Inferior parietal cortex (tissue), 1 donor: Measurements from ENCODE around the gene GPR33.
"Not testable (repeated sequence)": the region's sequence is repeated elsewhere in the genome, so short reads cannot be mapped to it uniquely, and the experiment has no call there.

Source experiments
- DNase-seq: peaks from one replicate; pipeline ENCODE4 v3.0.0-alpha.2; 2016; ENCODE audit errors: extremely low spot score

Gene GPR33

GRCh38 chr14:31461545-31461944 is 26.3 kb downstream of the GPR33 start:
- DNase-seq: no peak

- DNase-seq: peak; percentile 68
These were observed 29.9 kb downstream of the GPR33 start for GRCh38 chr14:31457665-31458659.

- peak; percentile 99 for DNase-seq
These were observed 30.8 kb downstream of the GPR33 start, which contains the start of gene DTD2 for GRCh38 chr14:31456841-31457664. DTD2 (minus strand) TSS chr14:31457506; CDS start chr14:31457393, 113 bp downstream.

- peak; percentile 74 for DNase-seq
These were observed 37.7 kb downstream of the GPR33 start for GRCh38 chr14:31449971-31450610.

- DNase-seq: no peak
These were observed 38.7 kb downstream of the GPR33 start for GRCh38 chr14:31449136-31449535.

- DNase-seq: no peak
These were observed 42.1 kb downstream of the GPR33 start for GRCh38 chr14:31445703-31446102.

GRCh38 chr14:31442284-31442683 is 45.6 kb downstream of the GPR33 start:
- DNase-seq: no peak

- DNase-seq: no peak
These were observed 46.3 kb downstream of the GPR33 start for GRCh38 chr14:31441273-31442111.

- DNase-seq: no peak
These were observed 47.6 kb downstream of the GPR33 start for GRCh38 chr14:31440280-31440679.

GRCh38 chr14:31439561-31439960 is 48.3 kb downstream of the GPR33 start:
- no peak for DNase-seq

GRCh38 chr14:31437045-31437691 is 50.7 kb downstream of the GPR33 start:
- DNase-seq: not testable (repeated sequence)

- DNase-seq: no peak
These were observed 52.6 kb downstream of the GPR33 start for GRCh38 chr14:31435276-31435675.
